ENCODE data around the gene HOXA10.
A peak's percentile ranks its signal among the peaks of the same experiment; 100 is the strongest.

The HOXA10 gene

GRCh38 chr7:27179503-27180430, 5.6 kb upstream of the HOXA10 start:
- peak; percentile 66 for TF ChIP-seq CTCF (IDR thresholded peaks at IDR 0.05; ENCODE audit: control extremely low read depth, extremely low read depth, low read depth, missing control alignments)
- CTCF ChIA-PET = interaction anchor here (1.0 to 3.4 kb wide), 10 partner anchors 10 to 807 kb away, joined by 3 to 15 read pairs (median 4); no protein-coding TSS in a partner anchor
- peak; percentile 76 for DNase-seq (ENCODE audit: extremely low spot score)
- POLR2A ChIA-PET = no interaction called here

GRCh38 chr7:27179030-27179429, 4.9 kb upstream of the HOXA10 start:
- POLR2A ChIA-PET = no interaction called here
- no peak for DNase-seq (ENCODE audit: extremely low spot score)
- no peak for TF ChIP-seq CTCF (IDR thresholded peaks at IDR 0.05; ENCODE audit: control extremely low read depth, extremely low read depth, low read depth, missing control alignments)
- CTCF ChIA-PET = interaction anchor here (0.7 to 3.4 kb wide), 10 partner anchors 11 to 1923 kb away, joined by 3 to 15 read pairs (median 4); no protein-coding TSS in a partner anchor

- no peak for DNase-seq (ENCODE audit: extremely low spot score)
- no peak for TF ChIP-seq CTCF (IDR thresholded peaks at IDR 0.05; ENCODE audit: control extremely low read depth, extremely low read depth, low read depth, missing control alignments)
- ChIA-PET CTCF (interaction anchor here (0.7 to 3.4 kb wide), 4 partner anchors 17 to 1923 kb away, joined by 3 to 15 read pairs (median 8); no protein-coding TSS in a partner anchor), POLR2A (no interaction called here)
Observed at GRCh38 chr7:27178366-27178765, 4.2 kb upstream of the HOXA10 start.

GRCh38 chr7:27177795-27178320, 3.7 kb upstream of the HOXA10 start:
- CTCF ChIA-PET = interaction anchor here (1.4 to 3.4 kb wide), 4 partner anchors 16 to 495 kb away, joined by 4 to 18 read pairs (median 13); no protein-coding TSS in a partner anchor
- TF ChIP-seq CTCF (IDR thresholded peaks at IDR 0.05; ENCODE audit: control extremely low read depth, extremely low read depth, low read depth, missing control alignments) = no peak
- DNase-seq (ENCODE audit: extremely low spot score) = no peak
- POLR2A ChIA-PET = no interaction called here

- no peak for DNase-seq (ENCODE audit: extremely low spot score)
- CTCF ChIA-PET = interaction anchor here (0.9 to 3.4 kb wide), 6 partner anchors 15 to 884 kb away, joined by 3 to 18 read pairs (median 4); no protein-coding TSS in a partner anchor
- TF ChIP-seq CTCF (IDR thresholded peaks at IDR 0.05; ENCODE audit: control extremely low read depth, extremely low read depth, low read depth, missing control alignments) = no peak
- POLR2A ChIA-PET = no interaction called here
Observed at GRCh38 chr7:27176962-27177794, 3.1 kb upstream of the HOXA10 start.

- CTCF ChIA-PET = interaction anchor here (0.9 to 3.4 kb wide), 6 partner anchors 15 to 885 kb away, joined by 3 to 18 read pairs (median 4); no protein-coding TSS in a partner anchor
- POLR2A ChIA-PET = no interaction called here
- no peak for DNase-seq (ENCODE audit: extremely low spot score)
- no peak for TF ChIP-seq CTCF (IDR thresholded peaks at IDR 0.05; ENCODE audit: control extremely low read depth, extremely low read depth, low read depth, missing control alignments)
Observed at GRCh38 chr7:27176524-27176845, 2.4 kb upstream of the HOXA10 start.

Data from GM10248 (cell line).